Liver (tissue), 9 donors: ENCODE data around the gene CD300E. TPM values are rescaled to one million over a fixed set of nuclear protein-coding genes. Genes with fewer than 3 reads are reported as not detected.

ENCODE experiments used
- DNase-seq: peaks from one replicate; pipeline ENCODE4 v3.0.0-alpha.2; 2017; ENCODE audit warnings: low spot score
- H3K27ac ChIP-seq, 2 donors: one replicate each; pipeline ENCODE4 v1.7.0; 2013; ENCODE audit warnings: inconsistent platforms in 2 of 2, low read length in 2 of 2, control low read depth in 1 of 2, low read depth in 1 of 2, mild to moderate bottlenecking in 1 of 2
- H3K27me3 ChIP-seq, 4 donors: one replicate each; pipeline versions ENCODE4 v1.6.1 to v1.7.0; 2013; ENCODE audit warnings: low read length in 3 of 4, inconsistent platforms in 1 of 4, mild to moderate bottlenecking in 1 of 4, moderate library complexity in 1 of 4; ENCODE audit not compliant: control insufficient read depth in 4 of 4, insufficient read depth in 4 of 4
- H3K36me3 ChIP-seq, 4 donors: one replicate each; pipeline versions ENCODE4 v1.6.1 to v1.7.0; 2013; ENCODE audit warnings: low read length in 3 of 4, mild to moderate bottlenecking in 3 of 4, low read depth in 1 of 4, moderate library complexity in 1 of 4; ENCODE audit not compliant: control insufficient read depth in 4 of 4, insufficient read depth in 3 of 4
- H3K4me1 ChIP-seq, 4 donors: one replicate each; pipeline versions ENCODE4 v1.6.1 to v1.7.0; 2013; ENCODE audit warnings: low read length in 3 of 4, mild to moderate bottlenecking in 3 of 4, moderate library complexity in 1 of 4; ENCODE audit not compliant: control insufficient read depth in 4 of 4, insufficient read depth in 4 of 4
- H3K4me3 ChIP-seq, 3 donors: one replicate each; pipeline versions ENCODE4 v1.6.1 to v1.7.0; 2013; ENCODE audit warnings: low read length in 3 of 3, control low read depth in 1 of 3, low read depth in 1 of 3, mild to moderate bottlenecking in 1 of 3
- H3K9ac ChIP-seq, 2 donors: one replicate each; pipeline ENCODE4 v1.7.0; 2013; ENCODE audit warnings: low read length in 2 of 2, mild to moderate bottlenecking in 2 of 2, moderate library complexity in 2 of 2, control low read depth in 1 of 2, low read depth in 1 of 2
- H3K9me3 ChIP-seq, 4 donors: one replicate each; pipeline versions ENCODE4 v1.6.1 to v1.7.0; 2013; ENCODE audit warnings: low read length in 3 of 4; ENCODE audit not compliant: control insufficient read depth in 4 of 4
- EGR1 ChIP-seq, 2 donors: IDR thresholded peaks; 2 replicates each; pipeline ENCODE4 v1.6.1; 2016 to 2018; ENCODE audit warnings: antibody characterized with exemption in 2 of 2, low read depth in 2 of 2
- FOXA1 ChIP-seq: IDR thresholded peaks from 2 replicates; pipeline ENCODE4 v1.6.1; 2016; ENCODE audit warnings: antibody characterized with exemption
- FOXA2 ChIP-seq: IDR thresholded peaks from 2 replicates; pipeline ENCODE4 v1.6.1; 2016; ENCODE audit warnings: antibody characterized with exemption
- GABPA ChIP-seq, 2 donors: IDR thresholded peaks in 1 of 2; conservative IDR thresholded peaks in 1 of 2; 2 replicates each; pipeline ENCODE4 v1.6.1; 2016; ENCODE audit warnings: antibody characterized with exemption in 2 of 2, mild to moderate bottlenecking in 1 of 2, moderate library complexity in 1 of 2
- HNF4G ChIP-seq: IDR thresholded peaks from 2 replicates; pipeline ENCODE4 v1.6.1; 2016; ENCODE audit warnings: antibody characterized with exemption
- JUND ChIP-seq, 2 donors: IDR thresholded peaks; 2 replicates each; pipeline ENCODE4 v1.6.1; 2016; ENCODE audit warnings: antibody characterized with exemption in 2 of 2
- NR2F2 ChIP-seq: IDR thresholded peaks from 2 replicates; pipeline ENCODE4 v1.6.1; 2016; ENCODE audit warnings: antibody characterized with exemption
- RXRA ChIP-seq, 2 donors: IDR thresholded peaks; 2 replicates each; pipeline ENCODE4 v1.6.1; 2017 to 2018; ENCODE audit warnings: antibody characterized with exemption in 2 of 2, mild to moderate bottlenecking in 1 of 2
- SP1 ChIP-seq: IDR thresholded peaks from 2 replicates; pipeline ENCODE4 v1.6.1; 2018; ENCODE audit warnings: antibody characterized with exemption, mild to moderate bottlenecking
- TAF1 ChIP-seq: conservative IDR thresholded peaks from 2 replicates; pipeline ENCODE4 v1.6.1; 2016; ENCODE audit warnings: antibody characterized with exemption, mild to moderate bottlenecking
- WGBS: extraction: QIAGEN DNeasy Blood & Tissue Kit; methylation state at CpG from one replicate; pipeline ENCODE4 v1.1.7; 2013; 5-methylcytosine and 5-hydroxymethylcytosine counted together
- polyA plus RNA-seq, 2 donors: library from polyadenylated mRNA; stranded (reverse) in 1 of 2; unstranded in 1 of 2; fragments of 200-250 nt in 1 of 2; fragments of >200 nt in 1 of 2; fragmentation: Nextera tagmentation in 1 of 2; extraction: Ambion mirVana in 1 of 2; gene quantifications; one replicate each; pipeline versions ENCODE4 v1.2.1 to v1.2.3, GENCODE V29; 2013 to 2015
- total RNA-seq, 2 donors: library from RNA; depleted of rRNA; stranded (reverse); fragments of >200 nt; gene quantifications; one replicate each; pipeline ENCODE4 v1.2.3, GENCODE V29; 2014
- TF ChIP-seq, protein P1 (sequence below): IDR thresholded peaks from 2 replicates; pipeline ENCODE4 v1.6.1; 2016; ENCODE audit warnings: antibody characterized with exemption
- TF ChIP-seq, protein P2 (sequence below): IDR thresholded peaks from 2 replicates; pipeline ENCODE4 v1.6.1; 2016; ENCODE audit warnings: antibody characterized with exemption, mild to moderate bottlenecking
- TF ChIP-seq, protein P3 (sequence below): fragments of 150-350 bp; IDR thresholded peaks from 2 replicates; pipeline ENCODE4 v1.5.1; 2017; ENCODE audit warnings: improper control_type of control experiment, low read depth, low read length; ENCODE audit not compliant: missing input control
- TF ChIP-seq, protein P4 (sequence below): IDR thresholded peaks from 2 replicates; pipeline ENCODE4 v1.6.1; 2016; ENCODE audit warnings: antibody characterized with exemption
- donor health status: healthy.
- donor health status: healthy.
- donor health status: healthy.
- donor health status: healthy.
- donor health status: healthy.

CD300E gene
- total and polyA plus RNA-seq, 4 donors: 0.07 to 0.75 (median 0.34) TPM

DNA sequence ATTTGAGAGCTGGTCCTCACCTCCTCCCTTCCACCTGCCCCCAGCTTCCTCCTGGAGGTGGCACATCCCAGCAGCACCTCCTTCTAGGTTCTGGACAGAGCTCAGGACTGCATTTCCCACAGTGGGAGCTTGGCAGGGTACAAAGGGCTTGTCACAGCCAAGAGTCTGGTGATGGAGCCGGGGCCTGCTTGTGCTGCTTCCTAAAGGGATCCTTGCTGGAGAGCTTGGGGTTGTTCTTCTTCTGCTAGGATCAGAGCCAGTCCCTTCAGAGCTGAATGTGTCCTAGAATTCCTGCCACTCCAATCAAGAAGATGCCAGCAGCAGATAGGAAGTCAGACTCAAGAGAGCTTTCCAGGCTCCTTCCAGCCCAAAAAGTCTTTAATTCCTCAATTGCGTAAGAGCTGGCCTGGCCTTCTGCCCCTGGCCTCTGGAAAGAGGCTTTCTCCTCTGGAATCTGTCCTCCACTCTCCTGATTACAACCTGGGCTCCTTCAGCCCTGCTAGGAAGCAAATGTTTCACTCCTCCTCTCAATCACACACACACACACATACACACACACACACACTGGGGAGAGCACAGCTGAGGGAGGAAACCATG is 4.4 kb downstream of the CD300E start:
- H3K27me3 ChIP-seq: peaks cover 0 to 4% (median under 1%) of the 10 kb centered on the region in 4 donors
- H3K4me1 ChIP-seq: no peaks in the 10 kb centered on the region
- WGBS: 81% methylated on average over 2 of the region's 2 CpGs
- H3K9ac ChIP-seq: no peak overlapping the region
- TF ChIP-seq, protein P1, sequence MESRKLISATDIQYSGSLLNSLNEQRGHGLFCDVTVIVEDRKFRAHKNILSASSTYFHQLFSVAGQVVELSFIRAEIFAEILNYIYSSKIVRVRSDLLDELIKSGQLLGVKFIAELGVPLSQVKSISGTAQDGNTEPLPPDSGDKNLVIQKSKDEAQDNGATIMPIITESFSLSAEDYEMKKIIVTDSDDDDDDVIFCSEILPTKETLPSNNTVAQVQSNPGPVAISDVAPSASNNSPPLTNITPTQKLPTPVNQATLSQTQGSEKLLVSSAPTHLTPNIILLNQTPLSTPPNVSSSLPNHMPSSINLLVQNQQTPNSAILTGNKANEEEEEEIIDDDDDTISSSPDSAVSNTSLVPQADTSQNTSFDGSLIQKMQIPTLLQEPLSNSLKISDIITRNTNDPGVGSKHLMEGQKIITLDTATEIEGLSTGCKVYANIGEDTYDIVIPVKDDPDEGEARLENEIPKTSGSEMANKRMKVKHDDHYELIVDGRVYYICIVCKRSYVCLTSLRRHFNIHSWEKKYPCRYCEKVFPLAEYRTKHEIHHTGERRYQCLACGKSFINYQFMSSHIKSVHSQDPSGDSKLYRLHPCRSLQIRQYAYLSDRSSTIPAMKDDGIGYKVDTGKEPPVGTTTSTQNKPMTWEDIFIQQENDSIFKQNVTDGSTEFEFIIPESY: no peak
- TF ChIP-seq, protein P2, sequence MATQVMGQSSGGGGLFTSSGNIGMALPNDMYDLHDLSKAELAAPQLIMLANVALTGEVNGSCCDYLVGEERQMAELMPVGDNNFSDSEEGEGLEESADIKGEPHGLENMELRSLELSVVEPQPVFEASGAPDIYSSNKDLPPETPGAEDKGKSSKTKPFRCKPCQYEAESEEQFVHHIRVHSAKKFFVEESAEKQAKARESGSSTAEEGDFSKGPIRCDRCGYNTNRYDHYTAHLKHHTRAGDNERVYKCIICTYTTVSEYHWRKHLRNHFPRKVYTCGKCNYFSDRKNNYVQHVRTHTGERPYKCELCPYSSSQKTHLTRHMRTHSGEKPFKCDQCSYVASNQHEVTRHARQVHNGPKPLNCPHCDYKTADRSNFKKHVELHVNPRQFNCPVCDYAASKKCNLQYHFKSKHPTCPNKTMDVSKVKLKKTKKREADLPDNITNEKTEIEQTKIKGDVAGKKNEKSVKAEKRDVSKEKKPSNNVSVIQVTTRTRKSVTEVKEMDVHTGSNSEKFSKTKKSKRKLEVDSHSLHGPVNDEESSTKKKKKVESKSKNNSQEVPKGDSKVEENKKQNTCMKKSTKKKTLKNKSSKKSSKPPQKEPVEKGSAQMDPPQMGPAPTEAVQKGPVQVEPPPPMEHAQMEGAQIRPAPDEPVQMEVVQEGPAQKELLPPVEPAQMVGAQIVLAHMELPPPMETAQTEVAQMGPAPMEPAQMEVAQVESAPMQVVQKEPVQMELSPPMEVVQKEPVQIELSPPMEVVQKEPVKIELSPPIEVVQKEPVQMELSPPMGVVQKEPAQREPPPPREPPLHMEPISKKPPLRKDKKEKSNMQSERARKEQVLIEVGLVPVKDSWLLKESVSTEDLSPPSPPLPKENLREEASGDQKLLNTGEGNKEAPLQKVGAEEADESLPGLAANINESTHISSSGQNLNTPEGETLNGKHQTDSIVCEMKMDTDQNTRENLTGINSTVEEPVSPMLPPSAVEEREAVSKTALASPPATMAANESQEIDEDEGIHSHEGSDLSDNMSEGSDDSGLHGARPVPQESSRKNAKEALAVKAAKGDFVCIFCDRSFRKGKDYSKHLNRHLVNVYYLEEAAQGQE: no peak
- DNase-seq: no peak
- no peaks in the 10 kb centered on the region for H3K36me3 ChIP-seq
- no peaks in the 10 kb centered on the region for H3K9me3 ChIP-seq
- H3K4me3 ChIP-seq: no peak overlapping the region
- H3K27ac ChIP-seq: no peak overlapping the region

DNA sequence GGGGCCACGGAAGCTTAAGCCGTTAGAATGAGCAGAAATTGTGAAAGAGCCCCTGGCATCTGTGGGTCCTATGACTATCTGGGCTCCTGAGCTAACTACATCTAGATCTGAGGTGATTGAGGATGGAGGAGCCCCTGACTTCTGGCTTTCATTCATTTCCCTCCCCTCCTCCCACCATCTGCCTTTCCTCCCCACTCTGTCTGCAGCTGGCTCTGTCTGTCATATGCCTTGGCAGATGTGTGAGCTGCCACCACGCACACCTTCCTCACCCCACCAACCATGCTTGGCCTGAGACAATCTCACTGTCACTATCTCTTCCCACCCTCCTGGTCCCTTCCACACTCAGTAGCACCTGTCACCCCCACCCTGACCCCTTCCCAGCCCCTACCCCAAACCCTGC is 5.1 kb downstream of the CD300E start:
- Histone ChIP-seq H3K4me3 (no peak overlapping the region), H3K9ac (no peak overlapping the region), H3K9me3 (no peaks in the 10 kb centered on the region), H3K27me3 (peaks cover 0 to 4% (median under 1%) of the 10 kb centered on the region in 4 donors), H3K4me1 (no peaks in the 10 kb centered on the region), H3K27ac (no peak overlapping the region), H3K36me3 (no peaks in the 10 kb centered on the region)
- TF ChIP-seq, protein P3, sequence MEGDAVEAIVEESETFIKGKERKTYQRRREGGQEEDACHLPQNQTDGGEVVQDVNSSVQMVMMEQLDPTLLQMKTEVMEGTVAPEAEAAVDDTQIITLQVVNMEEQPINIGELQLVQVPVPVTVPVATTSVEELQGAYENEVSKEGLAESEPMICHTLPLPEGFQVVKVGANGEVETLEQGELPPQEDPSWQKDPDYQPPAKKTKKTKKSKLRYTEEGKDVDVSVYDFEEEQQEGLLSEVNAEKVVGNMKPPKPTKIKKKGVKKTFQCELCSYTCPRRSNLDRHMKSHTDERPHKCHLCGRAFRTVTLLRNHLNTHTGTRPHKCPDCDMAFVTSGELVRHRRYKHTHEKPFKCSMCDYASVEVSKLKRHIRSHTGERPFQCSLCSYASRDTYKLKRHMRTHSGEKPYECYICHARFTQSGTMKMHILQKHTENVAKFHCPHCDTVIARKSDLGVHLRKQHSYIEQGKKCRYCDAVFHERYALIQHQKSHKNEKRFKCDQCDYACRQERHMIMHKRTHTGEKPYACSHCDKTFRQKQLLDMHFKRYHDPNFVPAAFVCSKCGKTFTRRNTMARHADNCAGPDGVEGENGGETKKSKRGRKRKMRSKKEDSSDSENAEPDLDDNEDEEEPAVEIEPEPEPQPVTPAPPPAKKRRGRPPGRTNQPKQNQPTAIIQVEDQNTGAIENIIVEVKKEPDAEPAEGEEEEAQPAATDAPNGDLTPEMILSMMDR: no peak
- TF ChIP-seq, protein P4, sequence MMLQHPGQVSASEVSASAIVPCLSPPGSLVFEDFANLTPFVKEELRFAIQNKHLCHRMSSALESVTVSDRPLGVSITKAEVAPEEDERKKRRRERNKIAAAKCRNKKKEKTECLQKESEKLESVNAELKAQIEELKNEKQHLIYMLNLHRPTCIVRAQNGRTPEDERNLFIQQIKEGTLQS: no peak
- TF ChIP-seq, protein P1: no peak
- TF ChIP-seq EGR1 (IDR thresholded peaks at IDR 0.05; ENCODE audit: low read depth in 2 of 2): no peak
- TF ChIP-seq GABPA (IDR thresholded peaks at IDR 0.05 in 1 of 2, conservative IDR thresholded peaks at IDR 0.05 in 1 of 2): no peak
- TF ChIP-seq NR2F2: no peak
- no peak for TF ChIP-seq FOXA1
- TF ChIP-seq RXRA (IDR thresholded peaks at IDR 0.05): no peak
- no peak for TF ChIP-seq TAF1
- TF ChIP-seq JUND (IDR thresholded peaks at IDR 0.05): no peak
- TF ChIP-seq, protein P2: no peak
- TF ChIP-seq SP1: no peak
- TF ChIP-seq FOXA2: no peak
- TF ChIP-seq HNF4G: no peak
- DNase-seq: no peak
- WGBS: 57% methylated on average over 3 of the region's 3 CpGs
